Measurements from ENCODE around the gene UNC45B.
"Not testable (repeated sequence)": the region's sequence is repeated elsewhere in the genome, so short reads cannot be mapped to it uniquely, and the experiment has no call there.

UNC45B gene, protein sequence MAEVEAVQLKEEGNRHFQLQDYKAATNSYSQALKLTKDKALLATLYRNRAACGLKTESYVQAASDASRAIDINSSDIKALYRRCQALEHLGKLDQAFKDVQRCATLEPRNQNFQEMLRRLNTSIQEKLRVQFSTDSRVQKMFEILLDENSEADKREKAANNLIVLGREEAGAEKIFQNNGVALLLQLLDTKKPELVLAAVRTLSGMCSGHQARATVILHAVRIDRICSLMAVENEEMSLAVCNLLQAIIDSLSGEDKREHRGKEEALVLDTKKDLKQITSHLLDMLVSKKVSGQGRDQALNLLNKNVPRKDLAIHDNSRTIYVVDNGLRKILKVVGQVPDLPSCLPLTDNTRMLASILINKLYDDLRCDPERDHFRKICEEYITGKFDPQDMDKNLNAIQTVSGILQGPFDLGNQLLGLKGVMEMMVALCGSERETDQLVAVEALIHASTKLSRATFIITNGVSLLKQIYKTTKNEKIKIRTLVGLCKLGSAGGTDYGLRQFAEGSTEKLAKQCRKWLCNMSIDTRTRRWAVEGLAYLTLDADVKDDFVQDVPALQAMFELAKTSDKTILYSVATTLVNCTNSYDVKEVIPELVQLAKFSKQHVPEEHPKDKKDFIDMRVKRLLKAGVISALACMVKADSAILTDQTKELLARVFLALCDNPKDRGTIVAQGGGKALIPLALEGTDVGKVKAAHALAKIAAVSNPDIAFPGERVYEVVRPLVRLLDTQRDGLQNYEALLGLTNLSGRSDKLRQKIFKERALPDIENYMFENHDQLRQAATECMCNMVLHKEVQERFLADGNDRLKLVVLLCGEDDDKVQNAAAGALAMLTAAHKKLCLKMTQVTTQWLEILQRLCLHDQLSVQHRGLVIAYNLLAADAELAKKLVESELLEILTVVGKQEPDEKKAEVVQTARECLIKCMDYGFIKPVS

GRCh38 chr17:35147375-35147905 lies at the start of gene UNC45B:
Gene UNC45B, plus strand, starts transcription at chr17:35147817. Its CDS starts 447 bp downstream, at chr17:35148264.
- DNase-seq, result no peak

- no peak for DNase-seq
Measured at GRCh38 chr17:35099908-35100307, 47.7 kb upstream of the UNC45B start.

- no peak for DNase-seq
Measured at GRCh38 chr17:35101036-35101435, 46.6 kb upstream of the UNC45B start.

GRCh38 chr17:35101725-35102124 lies 45.9 kb upstream of the UNC45B start:
- no peak for DNase-seq

DNA sequence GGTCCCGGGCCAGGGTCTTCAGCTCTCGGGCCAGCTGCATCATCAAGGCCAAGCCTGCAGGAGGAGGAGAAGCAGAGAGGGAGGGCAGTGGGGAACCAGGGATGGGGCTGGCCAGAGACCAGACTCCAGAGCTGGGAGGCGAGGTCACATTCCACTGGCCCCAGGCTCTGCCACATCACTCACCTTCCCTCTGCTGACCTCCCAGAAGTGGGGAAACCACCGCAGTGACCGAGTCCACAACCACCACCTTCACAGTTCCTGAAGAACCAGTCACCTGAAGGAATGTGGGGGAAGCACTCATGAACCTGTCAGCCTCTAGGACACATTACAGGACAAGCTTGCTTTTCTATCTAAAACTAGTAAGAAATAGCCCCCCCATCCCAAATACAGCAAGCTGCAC lies 44.3 kb upstream of the UNC45B start:
- DNase-seq, result no peak

DNA sequence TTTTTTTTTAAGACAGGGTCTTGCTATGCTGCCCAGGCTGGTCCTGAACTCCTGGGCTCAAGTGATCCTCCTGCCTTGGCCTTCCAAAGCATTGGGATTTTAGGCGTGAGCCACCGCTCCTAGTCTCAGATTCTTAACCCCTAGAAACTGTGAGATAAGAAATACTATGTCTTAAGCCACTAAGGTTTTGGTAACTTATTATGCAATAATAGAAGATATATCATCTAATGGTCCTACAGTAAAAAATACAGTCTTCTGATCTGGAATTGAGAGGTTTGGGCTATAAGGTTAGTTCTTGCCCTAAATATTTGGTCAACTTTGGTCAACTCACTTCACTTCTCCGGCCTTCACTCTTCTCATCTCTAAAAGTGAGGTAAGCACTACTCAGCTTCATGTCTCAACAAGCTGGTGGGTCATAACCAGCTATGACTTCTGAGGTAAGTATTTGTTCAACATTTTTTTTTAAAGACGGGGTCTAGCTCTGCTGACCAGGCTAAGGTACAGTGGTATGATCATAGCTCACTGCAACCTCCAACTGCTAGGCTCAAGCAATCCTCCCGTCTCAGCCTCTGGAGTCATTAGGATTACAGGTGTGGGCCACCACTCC lies 42.7 kb upstream of the UNC45B start:
- no peak for DNase-seq

DNA sequence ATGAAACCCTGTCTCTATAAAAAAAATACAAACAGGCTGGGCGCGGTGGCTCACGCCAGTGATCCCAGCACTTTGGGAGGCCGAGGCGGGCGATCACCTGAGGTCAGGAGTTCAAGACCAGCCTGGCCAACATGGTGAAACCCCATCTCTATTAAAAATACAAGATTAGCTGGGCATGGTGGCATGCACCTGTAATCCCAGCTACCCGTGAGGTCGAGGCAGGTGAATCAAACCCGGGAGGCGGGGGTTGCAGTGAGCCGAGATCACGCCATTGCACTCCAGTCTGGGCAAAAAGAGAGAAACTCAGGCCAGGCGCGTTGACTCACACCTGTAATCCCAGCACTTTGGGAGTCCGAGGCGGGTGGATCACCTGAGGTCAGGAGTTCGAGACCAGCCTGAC lies 36.8 kb upstream of the UNC45B start:
- DNase-seq, result not testable (repeated sequence)

DNA sequence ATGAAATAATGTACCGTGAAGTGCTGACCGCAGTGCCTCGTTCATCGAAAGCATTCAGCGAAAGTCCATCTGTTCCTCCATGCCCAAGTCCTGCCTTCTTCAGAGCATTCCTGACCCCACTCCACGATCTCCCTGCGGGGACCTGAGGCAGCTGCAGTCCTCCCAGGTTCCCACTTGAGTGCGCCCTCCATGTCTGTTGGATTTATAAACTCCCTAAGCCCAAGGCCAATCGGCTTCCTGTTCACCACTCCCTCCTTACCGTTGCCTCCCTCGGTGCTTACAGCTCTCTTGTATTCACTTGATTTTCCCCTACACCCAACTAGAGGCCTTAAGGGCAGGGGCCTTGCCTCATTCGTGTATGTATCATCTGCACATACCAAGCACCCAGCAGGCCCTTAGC lies 30.8 kb upstream of the UNC45B start:
- DNase-seq, result no peak

- DNase-seq, result no peak
Measured at GRCh38 chr17:35117984-35118383, 29.6 kb upstream of the UNC45B start.

DNA sequence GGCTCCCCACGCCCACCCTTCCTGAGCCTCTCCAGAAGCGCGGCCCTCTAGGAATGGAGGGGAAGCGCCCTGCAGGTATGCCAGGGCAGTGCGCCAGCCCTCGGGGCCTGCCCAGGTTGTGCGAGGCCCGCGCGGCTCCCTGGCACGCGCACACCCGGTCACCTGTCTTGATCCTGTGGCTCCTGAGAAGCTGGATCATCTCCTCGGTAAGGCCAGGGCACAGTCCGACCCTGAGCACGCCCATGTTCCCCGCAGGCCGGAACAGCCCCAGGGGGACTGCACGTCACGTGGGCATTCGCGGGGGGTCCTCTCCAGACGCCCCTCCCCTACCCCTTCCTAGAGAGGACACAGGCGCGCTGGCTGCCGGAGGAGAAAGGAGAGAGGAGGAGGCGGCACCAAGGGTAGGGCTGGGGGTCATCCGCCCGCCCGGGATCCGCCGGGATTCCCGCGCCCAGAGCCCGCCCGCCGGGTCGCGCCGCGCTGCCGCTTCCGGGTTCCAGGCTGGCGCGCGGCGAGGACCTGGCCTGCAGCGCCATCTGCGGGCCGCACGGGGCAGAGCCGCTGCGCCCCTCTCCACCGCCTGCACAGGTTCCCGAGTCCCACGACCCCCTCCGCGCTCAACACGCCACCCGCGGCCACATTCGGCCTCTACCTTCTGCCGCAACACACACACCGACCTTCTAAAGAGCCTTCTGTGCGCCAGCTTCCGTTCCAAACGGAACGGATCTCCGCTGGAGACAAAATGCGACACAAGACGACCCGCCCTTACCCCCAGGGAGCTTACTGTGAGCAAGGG lies 28.0 kb upstream of the UNC45B start, which contains the start of gene RAD51D:
Gene RAD51D (minus strand): TSS at position 491 of the 796 bp plus-strand sequence. CDS start 247 bp downstream, at position 244.
- DNase-seq, result peak; percentile 77

- DNase-seq, result no peak
Measured at GRCh38 chr17:35121315-35121714, 26.3 kb upstream of the UNC45B start, which contains the start of gene FNDC8. Gene FNDC8, plus strand, starts transcription at chr17:35121615. Its CDS starts 79 bp downstream, at chr17:35121694.

DNA sequence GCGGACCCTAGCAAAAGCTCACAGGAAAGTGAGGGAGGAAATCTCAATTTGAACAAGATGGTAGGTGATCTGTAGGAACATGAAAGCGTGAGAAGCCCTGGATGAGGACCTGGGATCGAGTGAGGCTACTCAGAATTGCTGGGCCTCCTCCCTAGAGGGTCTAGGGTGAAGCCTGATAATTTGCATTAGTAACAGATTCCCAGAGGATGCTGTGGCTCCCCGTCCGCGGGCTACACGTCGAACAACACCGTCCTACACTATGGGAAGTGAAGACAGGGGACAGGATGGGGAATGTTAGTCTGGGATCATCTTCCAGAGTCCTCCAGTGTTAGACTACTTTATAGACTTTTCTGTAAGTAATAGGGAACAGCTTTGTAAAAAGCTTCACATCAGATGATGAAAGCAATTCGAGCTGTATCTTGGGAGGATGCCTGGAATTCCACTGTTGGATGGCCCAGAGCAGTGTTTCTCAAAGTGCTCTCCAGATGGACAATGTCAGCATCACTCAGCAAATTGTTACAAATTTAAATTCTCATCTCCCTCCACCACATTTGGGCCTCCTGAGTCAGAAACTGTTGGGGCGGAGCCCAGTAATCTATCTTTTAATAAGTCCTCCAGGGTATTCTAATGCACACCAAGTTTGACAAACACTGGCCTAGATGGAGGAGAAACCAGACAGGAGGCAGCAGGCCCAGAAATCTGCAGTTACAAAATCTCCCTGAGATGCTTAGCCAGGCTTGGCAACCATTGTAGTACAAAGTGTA lies 19.7 kb upstream of the UNC45B start:
- DNase-seq, result no peak

DNA sequence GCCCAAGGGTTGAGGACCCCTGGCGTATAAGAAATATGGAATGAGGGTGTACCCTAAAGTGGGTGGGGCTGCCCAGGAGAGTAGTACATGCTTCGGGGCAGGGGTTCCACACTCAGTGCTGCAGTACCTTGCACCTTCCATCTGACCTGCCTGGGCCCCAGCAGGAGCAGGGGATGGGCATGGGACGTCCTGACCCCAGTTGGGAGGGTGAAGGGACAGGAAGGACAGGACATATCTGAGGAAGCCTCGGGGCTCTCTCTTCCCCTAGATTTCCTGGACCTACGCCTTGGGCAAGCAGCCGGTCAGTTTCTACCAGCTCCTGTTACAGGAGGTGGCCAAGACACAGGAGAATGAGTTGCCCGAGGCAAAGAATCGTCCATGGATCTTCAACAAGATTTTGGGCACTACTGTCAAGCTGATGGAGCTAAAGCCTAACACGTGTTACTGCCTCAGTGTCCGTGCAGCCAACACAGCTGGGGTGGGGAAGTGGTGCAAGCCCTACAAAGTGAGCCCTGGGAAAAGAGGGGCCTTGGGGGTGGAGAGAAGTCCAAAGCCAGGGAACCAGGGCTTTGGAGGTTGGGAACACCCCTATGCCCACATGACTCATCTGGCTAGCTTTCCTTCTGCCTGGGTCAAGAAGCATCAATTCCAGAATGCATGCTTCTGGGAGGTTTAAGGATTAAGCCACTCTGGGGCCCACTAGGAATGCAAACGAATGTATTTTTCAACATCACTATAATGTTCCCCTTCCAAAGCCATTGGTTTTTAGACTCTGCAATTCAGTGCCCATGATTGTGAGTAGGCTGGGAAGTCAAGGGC lies 18.3 kb upstream of the UNC45B start:
- no peak for DNase-seq

GRCh38 chr17:35129973-35130351 lies 17.7 kb upstream of the UNC45B start:
- no peak for DNase-seq

- DNase-seq, result no peak
Measured at GRCh38 chr17:35130392-35130791, 17.2 kb upstream of the UNC45B start.

DNA sequence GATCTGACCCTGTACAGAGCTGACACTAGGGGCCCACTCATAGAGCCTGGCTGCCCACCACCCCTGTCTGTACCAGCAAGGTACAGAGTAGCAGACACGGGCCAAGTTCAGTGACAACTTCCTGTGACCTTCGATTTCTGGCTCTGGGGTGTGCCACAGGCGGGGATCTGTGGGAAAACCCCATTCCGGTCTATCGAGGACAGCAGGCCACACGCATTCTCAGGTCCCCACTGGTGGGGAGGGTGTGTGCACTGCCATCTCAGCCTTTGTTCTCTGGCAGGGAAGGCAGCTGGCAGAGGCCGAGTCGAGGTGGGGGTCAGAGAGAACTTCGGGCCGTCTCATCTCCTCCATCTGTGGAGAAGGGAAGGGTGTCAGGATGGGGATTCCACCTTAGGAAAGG lies 15.5 kb upstream of the UNC45B start:
- DNase-seq, result no peak

DNA sequence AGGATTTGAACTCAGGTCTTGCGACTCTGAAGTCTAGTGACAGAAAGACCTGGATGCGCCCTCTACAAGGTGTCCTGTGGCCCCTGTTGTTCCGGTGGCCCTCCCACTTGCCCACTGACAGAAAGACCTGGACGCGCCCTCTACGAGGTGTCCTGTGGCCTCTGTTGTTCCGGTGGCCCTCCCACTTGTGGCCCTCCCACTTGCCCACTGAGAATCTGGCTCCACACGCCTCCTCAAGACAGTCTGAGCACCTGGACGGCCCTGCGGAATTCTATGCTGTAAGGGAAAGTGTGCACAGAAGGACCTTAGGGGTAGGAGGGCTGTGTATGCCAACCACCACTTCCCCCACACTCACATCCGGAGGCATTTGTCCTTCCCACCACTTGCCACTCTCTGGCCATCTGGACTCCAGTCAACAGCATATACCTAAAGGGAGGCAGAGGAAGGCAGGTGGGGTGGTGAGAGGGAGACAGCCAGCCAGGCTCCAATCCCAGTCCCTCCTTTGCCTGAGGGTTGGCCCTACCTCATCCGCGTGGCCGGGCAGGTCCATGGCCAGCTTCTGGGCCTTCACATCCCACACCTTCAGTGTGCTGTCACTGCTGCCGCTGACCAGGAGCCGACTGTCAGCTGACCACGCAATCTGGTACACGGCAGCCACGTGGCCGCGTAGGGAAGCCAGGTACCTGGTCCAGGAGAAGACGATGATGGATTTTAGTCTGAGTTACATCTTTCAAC lies 14.6 kb upstream of the UNC45B start:
- DNase-seq, result no peak

GRCh38 chr17:35135322-35135721 lies 12.3 kb upstream of the UNC45B start:
- no peak for DNase-seq

DNA sequence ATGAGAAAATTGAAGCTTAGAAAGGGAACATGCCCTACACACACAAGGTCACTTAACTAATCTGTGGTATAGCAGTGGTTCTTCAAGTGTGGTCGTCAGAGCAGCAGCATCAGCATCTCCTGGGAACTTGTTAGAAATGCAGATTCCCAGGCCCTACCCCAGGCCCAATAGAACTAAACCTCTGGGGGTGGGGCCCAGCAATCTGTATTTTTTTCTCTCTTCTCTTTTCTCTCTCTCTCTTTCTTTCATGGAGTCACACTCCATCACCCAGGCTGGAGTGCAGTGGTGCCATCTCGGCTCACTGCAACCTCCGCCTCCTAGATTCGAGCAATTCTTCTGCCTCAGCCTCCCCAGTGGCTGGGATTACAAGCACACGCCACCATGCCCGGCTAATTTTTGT lies 9.4 kb upstream of the UNC45B start:
- no peak for DNase-seq
